A673 (cell line): ENCODE data around the gene SGMS2. TPM values are rescaled to one million over a fixed set of nuclear protein-coding genes. Genes with fewer than 3 reads are reported as not detected.

Source experiments
- BruUV-seq: library from RNA; stranded (reverse); fragments of 400-500 nt; replicated peaks from 2 replicates; lab custom pipeline; 2021; lab: Mats Ljungman, UMichigan
- CTCF ChIA-PET: fragments of 300-600 bp; sonication (Branson Sonifier 250); formaldehyde crosslinking; loops from one replicate; lab custom pipeline; 2022; ENCODE audit warnings: antibody characterized with exemption; lab: Charles Lee
- POLR2A ChIA-PET: fragments of 300-600 bp; sonication (Branson Sonifier 250); formaldehyde crosslinking; loops from one replicate; lab custom pipeline; 2022; ENCODE audit warnings: antibody characterized with exemption; ENCODE audit not compliant: low non-redundant PET; lab: Charles Lee
- DNase-seq: peaks from one replicate; pipeline ENCODE4 v3.0.0-alpha.2; 2015; ENCODE audit warnings: low spot score
- H3K27ac ChIP-seq: fragments of 200-600 bp; sonication (generic); 2 replicates; pipeline ENCODE4 v1.5.1; 2016; ENCODE audit warnings: mixed run types, low read depth, mild to moderate bottlenecking, mixed read lengths, antibody characterized with exemption, low read length; ENCODE audit not compliant: poor library complexity, severe bottlenecking
- H3K27me3 ChIP-seq: fragments of 200-600 bp; sonication (generic); replicated peaks from 2 replicates; pipeline ENCODE4 v1.6.1; 2017; ENCODE audit warnings: mixed run types, low read depth, mild to moderate bottlenecking, mixed read lengths, antibody characterized with exemption, low read length; ENCODE audit not compliant: insufficient read depth, poor library complexity
- H3K36me3 ChIP-seq: fragments of 200-600 bp; sonication (generic); 2 replicates; pipeline ENCODE4 v1.6.1; 2016; ENCODE audit warnings: mixed run types, mild to moderate bottlenecking, mixed read lengths, antibody characterized with exemption, low read length; ENCODE audit not compliant: insufficient read depth, poor library complexity, severe bottlenecking
- H3K4me1 ChIP-seq: fragments of 200-600 bp; sonication (generic); 2 replicates; pipeline ENCODE4 v1.6.1; 2017; ENCODE audit warnings: mixed run types, mild to moderate bottlenecking, mixed read lengths, antibody characterized with exemption, low read length; ENCODE audit not compliant: insufficient read depth, poor library complexity, severe bottlenecking
- H3K4me3 ChIP-seq: fragments of 200-600 bp; sonication (generic); 2 replicates; pipeline ENCODE4 v1.5.1; 2016; ENCODE audit warnings: low read depth, mixed run types, mild to moderate bottlenecking, mixed read lengths, low read length; ENCODE audit not compliant: poor library complexity, severe bottlenecking
- H3K9me3 ChIP-seq: fragments of 200-600 bp; sonication (generic); 2 replicates; pipeline ENCODE4 v1.6.1; 2016; ENCODE audit warnings: mixed run types, low read depth, mild to moderate bottlenecking, mixed read lengths, antibody characterized with exemption, low read length; ENCODE audit not compliant: poor library complexity, severe bottlenecking
- EZH2 ChIP-seq: fragments of 200-600 bp; sonication (generic); IDR thresholded peaks from 2 replicates; pipeline ENCODE4 v1.6.1; 2017; ENCODE audit warnings: borderline replicate concordance, low read depth, mild to moderate bottlenecking, mixed read lengths, antibody characterized with exemption, low read length; ENCODE audit not compliant: poor library complexity, severe bottlenecking
- intact Hi-C: fragments of 100-400 bp; cut with micrococcal nuclease; formaldehyde crosslinking; loops from one replicate; pipeline ENCODE4 v1.10.0; 2022; ENCODE audit not compliant: unreplicated experiment
- total RNA-seq: library from RNA; stranded (reverse); gene quantifications from 2 replicates; pipeline ENCODE4 v1.2.3, GENCODE V29; 2021
- TF ChIP-seq, protein P1 (sequence below): fragments of 300-800, 200-600 bp; sonication (generic); conservative IDR thresholded peaks from 2 replicates; pipeline ENCODE4 v1.5.1; 2017; ENCODE audit warnings: low read depth, mild to moderate bottlenecking, antibody characterized with exemption, low read length, moderate library complexity, mixed read lengths

SGMS2 gene
- total RNA-seq, 1 experiment from 2014 or later = 4.3 TPM

- Histone ChIP-seq H3K4me1 (no peaks in the 10 kb centered on the region), H3K27me3 (no peaks in the 10 kb centered on the region), H3K4me3 (no peak overlapping the region), H3K9me3 (no peaks in the 10 kb centered on the region), H3K36me3 (no peaks in the 10 kb centered on the region), H3K27ac (no peak overlapping the region)
- DNase-seq = no peak
- CTCF ChIA-PET = no interaction called here
- POLR2A ChIA-PET = no interaction called here
- BruUV-seq = no TSS peak
- TF ChIP-seq EZH2 = no peak
- TF ChIP-seq, protein P1, sequence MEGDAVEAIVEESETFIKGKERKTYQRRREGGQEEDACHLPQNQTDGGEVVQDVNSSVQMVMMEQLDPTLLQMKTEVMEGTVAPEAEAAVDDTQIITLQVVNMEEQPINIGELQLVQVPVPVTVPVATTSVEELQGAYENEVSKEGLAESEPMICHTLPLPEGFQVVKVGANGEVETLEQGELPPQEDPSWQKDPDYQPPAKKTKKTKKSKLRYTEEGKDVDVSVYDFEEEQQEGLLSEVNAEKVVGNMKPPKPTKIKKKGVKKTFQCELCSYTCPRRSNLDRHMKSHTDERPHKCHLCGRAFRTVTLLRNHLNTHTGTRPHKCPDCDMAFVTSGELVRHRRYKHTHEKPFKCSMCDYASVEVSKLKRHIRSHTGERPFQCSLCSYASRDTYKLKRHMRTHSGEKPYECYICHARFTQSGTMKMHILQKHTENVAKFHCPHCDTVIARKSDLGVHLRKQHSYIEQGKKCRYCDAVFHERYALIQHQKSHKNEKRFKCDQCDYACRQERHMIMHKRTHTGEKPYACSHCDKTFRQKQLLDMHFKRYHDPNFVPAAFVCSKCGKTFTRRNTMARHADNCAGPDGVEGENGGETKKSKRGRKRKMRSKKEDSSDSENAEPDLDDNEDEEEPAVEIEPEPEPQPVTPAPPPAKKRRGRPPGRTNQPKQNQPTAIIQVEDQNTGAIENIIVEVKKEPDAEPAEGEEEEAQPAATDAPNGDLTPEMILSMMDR = no peak
- intact Hi-C loops = no loop called here
These were observed 46.4 kb downstream of the SGMS2 start for GRCh38 chr4:107870916-107871786.

DNA sequence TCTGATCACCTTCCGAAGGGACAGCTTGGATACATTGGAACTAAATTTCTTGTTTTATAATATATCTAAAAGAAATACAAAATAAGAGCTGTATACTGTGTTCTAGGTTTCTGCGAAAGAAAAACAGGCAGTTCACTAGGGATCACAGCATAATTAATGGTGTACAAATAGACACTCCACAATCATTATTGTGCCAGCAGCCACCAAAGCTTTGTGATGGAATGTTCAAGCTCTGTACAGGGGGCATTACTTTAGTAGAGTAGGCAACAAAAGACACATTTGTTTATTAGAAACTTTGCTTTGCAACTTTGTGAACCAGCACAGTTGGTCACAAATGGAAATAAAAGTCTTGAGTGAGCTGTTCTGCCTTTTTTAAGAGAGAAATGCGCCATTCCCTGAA is 49.3 kb downstream of the SGMS2 start:
- Histone ChIP-seq H3K4me3 (no peak overlapping the region), H3K4me1 (no peaks in the 10 kb centered on the region), H3K36me3 (no peaks in the 10 kb centered on the region), H3K27me3 (no peaks in the 10 kb centered on the region), H3K27ac (no peak overlapping the region), H3K9me3 (no peaks in the 10 kb centered on the region)
- TF ChIP-seq EZH2 = no peak
- TF ChIP-seq, protein P1 = no peak
- intact Hi-C loops = no loop called here
- DNase-seq = no peak
- CTCF ChIA-PET = no interaction called here
- BruUV-seq = no TSS peak
- POLR2A ChIA-PET = no interaction called here

GRCh38 chr4:107876099-107876498 is 51.4 kb downstream of the SGMS2 start:
- ChIA-PET POLR2A (no interaction called here), CTCF (no interaction called here)
- intact Hi-C loops = no loop called here
- no peak for DNase-seq
- BruUV-seq = no TSS peak
- no peaks in the 10 kb centered on the region for H3K36me3 ChIP-seq
- H3K27ac ChIP-seq = no peak overlapping the region
- no peak overlapping the region for H3K4me3 ChIP-seq
- H3K9me3 ChIP-seq = no peaks in the 10 kb centered on the region
- no peaks in the 10 kb centered on the region for H3K27me3 ChIP-seq
- H3K4me1 ChIP-seq = no peaks in the 10 kb centered on the region
- TF ChIP-seq, protein P1 = no peak
- no peak for TF ChIP-seq EZH2
